Renal cortex interstitium (tissue), 11 donors: ENCODE measurements around the gene TRIM46. TPM values are rescaled to one million over a fixed set of nuclear protein-coding genes. Genes with fewer than 3 reads are reported as not detected.
"Not testable (repeated sequence)": the region's sequence is repeated elsewhere in the genome, so short reads cannot be mapped to it uniquely, and the experiment has no call there.

Experiments
- DNase-seq, 11 donors: peaks; one replicate each; pipeline ENCODE4 v3.0.0-alpha.2; 2013; ENCODE audit warnings: low read depth in 9 of 11, low spot score in 4 of 11; ENCODE audit errors: extremely low read depth in 1 of 11
- polyA plus RNA-seq, 3 donors: library from polyadenylated mRNA; unstranded; fragments of 120-200 nt; gene quantifications; one replicate each; pipeline ENCODE4 v1.2.1, GENCODE V29; 2013; ENCODE audit not compliant: insufficient read length in 3 of 3

TRIM46 gene
- polyA plus RNA-seq, 3 donors: 3.2 to 5.7 (median 4.0) TPM

GRCh38 chr1:155181371-155182051, 7.9 kb downstream of the TRIM46 start:
- DNase-seq: no peak

DNA sequence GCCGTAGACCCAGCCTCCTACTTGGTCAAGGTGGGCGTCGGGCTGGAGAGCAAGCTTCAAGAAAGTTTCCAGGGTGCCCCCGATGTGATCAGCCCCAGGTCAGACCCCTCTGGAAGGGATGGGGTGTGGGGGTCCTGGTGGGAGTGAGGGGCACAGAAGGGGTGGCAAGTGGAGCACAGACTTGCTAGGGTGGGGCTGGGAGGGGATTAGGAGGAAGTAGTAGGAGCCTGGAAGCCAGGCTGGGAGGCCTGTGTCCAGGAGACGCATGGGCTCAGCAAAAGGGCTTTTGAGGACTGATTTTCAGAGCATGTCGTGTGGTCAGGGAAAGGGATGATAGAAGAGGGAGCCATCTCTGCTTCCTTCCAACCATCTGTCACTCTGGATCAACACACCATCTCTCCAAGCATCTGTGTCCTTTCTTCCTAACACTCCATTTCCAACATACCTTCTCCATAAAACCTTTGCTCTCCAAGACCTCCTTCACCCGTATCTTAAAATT, 8.5 kb downstream of the TRIM46 start:
- no peak for DNase-seq

DNA sequence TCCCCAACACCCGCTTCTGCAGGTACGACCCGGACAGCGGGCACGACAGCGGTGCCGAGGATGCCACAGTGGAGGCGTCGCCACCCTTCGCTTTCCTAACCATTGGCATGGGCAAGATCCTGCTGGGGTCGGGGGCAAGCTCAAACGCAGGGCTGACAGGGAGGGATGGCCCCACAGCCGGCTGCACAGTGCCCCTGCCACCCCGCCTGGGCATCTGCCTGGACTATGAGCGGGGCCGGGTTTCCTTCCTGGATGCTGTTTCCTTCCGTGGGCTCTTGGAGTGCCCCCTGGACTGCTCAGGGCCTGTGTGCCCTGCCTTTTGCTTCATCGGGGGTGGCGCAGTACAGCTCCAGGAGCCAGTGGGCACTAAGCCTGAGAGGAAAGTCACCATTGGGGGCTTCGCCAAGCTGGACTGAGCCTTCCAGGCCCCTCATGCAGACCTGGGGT, 10.1 kb downstream of the TRIM46 start:
- DNase-seq: no peak

DNA sequence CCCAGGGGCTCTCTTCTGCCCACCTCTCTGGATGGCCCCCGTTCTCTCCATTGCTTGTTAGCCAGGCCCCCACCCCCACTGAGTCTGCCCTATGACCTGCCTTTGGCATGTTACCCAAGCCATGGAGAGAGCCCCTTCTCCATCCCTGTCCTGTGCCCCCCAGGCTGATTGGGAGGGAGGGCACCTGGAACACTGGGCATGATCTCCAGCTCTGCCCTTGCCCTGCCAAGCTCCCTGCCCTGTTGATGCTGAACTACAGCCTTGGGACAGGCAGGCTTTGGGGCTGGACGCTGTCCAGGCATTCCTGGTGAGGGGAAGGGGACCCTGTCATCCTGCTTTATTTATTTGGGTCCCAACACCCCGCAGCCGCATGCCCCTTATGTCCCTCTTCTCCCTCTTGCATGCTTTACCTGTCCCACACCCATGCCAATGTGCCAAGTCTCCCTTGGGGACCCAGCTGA, 10.7 kb downstream of the TRIM46 start:
- no peak for DNase-seq

DNA sequence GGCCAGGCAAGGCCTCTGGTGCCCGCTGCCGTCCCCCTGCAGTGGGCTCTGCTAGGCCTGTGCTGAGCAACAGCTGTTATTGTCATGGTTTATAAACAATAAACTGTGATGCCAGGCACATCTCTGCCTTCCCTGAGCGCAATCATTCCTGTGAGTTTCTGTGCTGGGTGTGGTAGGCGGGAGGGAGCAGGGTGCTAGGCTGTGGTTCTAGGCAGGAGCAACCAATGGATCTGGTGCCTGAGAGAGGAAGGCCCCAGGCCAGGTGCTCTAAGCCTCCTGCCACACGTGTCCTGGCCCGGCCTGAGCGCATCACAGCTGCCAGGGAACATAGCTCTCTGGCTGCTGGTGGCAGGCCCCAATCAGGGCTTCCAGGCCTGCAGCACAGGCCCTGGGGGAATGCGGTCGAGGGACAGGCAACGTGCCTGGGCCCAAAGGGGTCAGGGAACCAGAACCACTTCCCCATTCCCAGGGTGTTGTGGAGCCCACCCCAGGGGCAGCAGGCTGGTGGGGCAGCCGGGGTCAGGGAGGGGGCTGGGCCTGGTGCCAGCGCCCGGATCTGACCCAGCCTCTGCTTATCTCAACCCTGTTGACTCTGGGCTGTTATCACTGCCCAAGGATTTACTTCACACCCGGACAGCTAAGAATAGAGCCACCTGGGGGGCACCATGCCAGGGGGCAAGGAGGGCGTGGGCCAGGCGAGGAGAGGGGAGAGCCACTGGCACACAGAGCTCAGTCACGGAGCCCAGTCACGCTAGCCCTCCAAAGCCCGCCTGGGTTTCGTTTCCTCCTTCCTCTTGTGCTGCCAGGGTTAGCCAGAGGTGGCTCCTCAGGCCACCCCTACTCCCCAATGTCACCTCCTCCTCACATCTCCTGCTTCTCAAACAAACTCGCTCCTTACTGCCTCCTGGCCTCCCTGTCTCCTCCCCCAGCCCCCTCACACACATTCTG, 11.5 kb downstream of the TRIM46 start:
- DNase-seq: no peak

DNA sequence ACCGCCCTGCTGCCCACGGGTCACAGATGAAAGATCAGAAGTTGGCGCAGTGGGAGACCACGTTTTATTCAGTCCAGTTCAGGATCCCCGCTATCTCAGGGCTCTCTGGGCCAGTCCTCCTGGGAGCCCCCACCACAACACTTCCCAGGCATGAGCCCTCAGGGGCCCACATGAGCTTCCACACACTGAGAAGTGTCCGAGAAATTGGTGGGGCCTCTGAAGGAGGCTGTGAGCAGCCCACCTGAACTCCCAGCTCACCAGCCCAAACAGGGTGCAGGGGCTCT, 12.1 kb downstream of the TRIM46 start:
- no peak for DNase-seq

- DNase-seq: peak in 1 of 11 donors; percentile 60
Observed at GRCh38 chr1:155186067-155186793, 12.6 kb downstream of the TRIM46 start.

- no peak for DNase-seq
Observed at GRCh38 chr1:155186794-155187455, 13.3 kb downstream of the TRIM46 start.

DNA sequence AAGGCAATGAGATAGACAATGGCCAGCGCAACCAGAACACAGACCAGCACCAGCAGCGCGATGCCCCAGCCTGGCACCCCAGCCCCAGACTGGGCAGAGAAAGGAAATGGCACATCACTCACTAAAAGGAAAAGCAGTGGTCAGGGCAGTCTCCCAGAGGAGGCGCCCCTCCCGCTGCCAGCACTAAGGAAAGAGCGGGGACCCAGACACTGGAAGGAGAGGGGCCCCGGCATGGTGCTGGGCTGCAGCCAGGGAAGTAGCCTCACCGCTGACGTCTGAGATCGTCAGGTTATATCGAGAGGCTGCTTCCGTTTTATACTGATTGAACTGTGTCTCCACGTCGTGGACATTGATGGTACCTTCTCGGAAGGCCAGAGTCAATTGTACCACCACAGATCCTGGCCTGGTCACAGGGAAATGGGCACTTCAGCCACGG, 13.8 kb downstream of the TRIM46 start:
- no peak for DNase-seq

DNA sequence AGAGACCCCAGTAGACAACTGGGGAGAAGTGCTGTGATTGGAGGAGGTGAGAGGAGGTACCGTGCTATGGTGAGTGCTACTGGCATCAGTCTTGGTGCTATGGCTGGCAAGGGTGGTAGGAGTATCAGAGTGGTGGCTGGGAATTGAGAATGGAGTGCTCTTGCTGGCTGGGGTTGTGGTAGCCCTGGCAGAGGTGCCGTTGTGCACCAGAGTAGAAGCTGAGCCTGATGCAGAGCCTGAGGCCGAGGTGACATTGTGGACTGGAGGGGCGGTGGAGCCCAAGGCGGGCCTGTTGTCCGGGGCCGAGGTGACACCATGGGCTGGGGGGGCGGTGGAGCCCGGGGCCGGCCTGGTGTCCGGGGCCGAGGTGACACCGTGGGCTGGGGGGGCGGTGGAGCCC, 14.6 kb downstream of the TRIM46 start:
- no peak for DNase-seq

GRCh38 chr1:155189926-155190325, 16.3 kb downstream of the TRIM46 start:
- not testable (repeated sequence) for DNase-seq

GRCh38 chr1:155191904-155192303, 18.3 kb downstream of the TRIM46 start:
- DNase-seq: no peak

- DNase-seq: peak in 1 of 11 donors; percentile 56
Observed at GRCh38 chr1:155192346-155193274, 19.0 kb downstream of the TRIM46 start.

GRCh38 chr1:155193275-155193990, 19.8 kb downstream of the TRIM46 start:
- peak in 5 of 11 donors; percentile 82 to 90 (median 88) for DNase-seq

GRCh38 chr1:155193991-155194240, 20.3 kb downstream of the TRIM46 start:
- not testable (repeated sequence) for DNase-seq

- no peak for DNase-seq
Observed at GRCh38 chr1:155195201-155196102, 21.8 kb downstream of the TRIM46 start.
